Dedifferentiated amniotic fluid mesenchymal stem cell (primary cell): Measurements from ENCODE around the gene ST3GAL5.

Experiments used
- DNase-seq: peaks from one replicate; pipeline ENCODE4 v3.0.0-alpha.2; 2016; ENCODE audit errors: extremely low spot score

ST3GAL5 gene

DNA sequence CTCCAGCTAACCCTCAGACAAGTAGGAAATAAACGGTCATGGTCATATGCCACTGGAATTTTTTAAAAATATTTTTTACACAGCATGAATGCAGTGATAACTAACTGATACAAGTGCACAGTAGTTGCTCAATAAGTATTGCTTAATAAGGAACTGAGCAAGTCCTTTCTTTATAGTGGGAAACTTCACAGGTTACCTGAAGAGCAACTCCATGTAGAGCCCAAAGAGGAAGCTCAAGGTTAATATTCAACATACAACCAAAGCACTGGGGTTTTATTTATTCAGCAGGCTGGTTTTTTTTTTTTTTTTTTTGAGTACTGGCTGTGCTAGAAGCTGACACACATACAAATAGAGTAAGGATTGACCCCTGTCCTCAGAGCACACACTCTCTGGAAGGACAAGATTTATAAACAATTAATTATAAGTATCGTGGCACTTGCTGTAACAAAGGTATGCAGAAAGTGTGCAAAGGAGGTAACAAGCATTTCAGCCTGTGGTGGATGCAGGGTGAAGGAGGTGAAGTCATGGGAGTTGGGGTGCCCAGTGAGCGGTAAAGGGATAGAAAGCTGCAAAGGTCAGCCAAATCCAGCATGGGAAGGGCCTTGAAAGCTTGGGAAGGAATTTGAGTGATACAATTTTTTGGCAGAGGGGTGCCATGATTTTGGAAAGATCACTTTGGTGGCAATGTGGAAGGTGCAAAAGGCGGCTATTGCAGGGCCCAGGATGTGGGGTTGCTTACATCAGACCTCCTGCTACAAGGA, 82.3 kb downstream of the ST3GAL5 start:
- no peak for DNase-seq

DNA sequence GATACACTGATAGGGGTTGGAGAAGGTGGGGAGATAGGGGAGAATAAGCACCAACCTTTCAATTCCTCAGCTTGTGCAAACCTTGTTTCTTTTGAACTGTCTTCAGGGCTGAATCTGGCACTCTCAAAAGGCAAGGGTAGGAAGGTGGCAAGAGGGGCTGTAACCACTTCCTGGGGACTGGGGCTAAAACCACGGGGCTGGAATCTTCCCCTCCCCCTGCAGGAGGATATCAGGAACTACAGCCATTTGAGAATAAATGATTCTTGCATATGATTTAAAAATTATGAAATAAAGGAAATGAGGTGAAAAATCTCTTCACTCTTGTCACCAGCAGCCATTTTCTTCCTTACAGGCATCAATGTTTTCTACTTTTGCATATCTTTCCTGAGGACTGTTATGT, 84.2 kb downstream of the ST3GAL5 start:
- DNase-seq: no peak

GRCh38 chr2:85803704-85804425, 84.9 kb downstream of the ST3GAL5 start:
- DNase-seq: no peak

DNA sequence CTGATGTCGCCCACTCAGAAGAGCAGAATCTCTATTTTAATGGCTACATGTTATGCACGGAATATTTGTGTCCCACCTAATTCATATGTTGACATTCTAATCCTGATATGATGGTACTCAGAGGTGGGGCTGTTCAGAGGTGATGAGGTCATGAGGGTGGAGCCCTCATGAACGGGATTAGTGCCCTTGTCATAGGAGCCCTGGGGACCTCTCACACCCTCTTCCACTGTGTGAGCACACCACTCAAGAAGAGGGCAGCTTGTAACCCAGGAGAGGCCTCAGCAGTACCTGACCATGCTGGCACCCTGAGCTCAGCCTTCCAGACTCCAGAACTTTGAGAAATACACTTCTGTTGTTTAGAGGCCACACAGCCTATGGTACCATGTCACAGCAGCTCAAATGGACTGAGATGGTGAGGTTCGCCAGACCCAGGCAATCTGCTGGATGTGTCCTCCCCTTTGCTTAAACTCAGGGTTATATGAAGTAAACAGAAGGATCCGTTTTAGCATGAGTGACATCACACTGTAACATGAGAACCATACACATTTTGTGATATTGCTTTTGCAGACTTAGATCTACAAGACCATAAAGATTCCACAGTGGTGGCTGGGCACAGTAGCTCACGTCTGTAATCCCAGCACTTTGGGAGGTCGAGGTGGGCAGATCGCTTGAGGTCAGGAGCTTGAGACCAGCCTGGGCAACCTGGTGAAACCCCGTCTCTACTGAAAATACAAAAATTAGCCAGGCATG, 86.3 kb downstream of the ST3GAL5 start:
- DNase-seq: peak; percentile 42

DNA sequence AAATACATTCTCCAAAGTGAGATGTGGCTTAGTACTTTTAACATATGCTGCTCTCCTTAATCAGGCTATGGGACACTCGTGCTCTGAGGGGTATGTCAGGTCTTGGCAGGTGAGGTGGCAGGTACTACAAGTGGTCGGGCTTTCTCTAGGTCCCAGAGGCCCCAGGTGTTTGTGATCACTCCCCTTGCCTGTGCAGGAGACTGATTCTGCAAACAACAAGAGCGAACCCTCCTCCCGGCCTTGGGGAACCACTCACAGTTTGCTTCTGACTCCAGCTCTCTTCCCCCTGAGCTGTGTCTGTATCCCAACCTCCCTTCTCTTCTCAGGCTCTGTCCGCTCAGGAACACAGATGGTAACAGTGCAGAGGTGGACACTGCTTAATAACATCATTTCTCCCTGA, 86.9 kb downstream of the ST3GAL5 start:
- DNase-seq: no peak

GRCh38 chr2:85800586-85800985, 88.2 kb downstream of the ST3GAL5 start:
- no peak for DNase-seq

GRCh38 chr2:85799215-85799956, 89.4 kb downstream of the ST3GAL5 start:
- DNase-seq: no peak

GRCh38 chr2:85797921-85798320, 90.9 kb downstream of the ST3GAL5 start:
- DNase-seq: no peak

DNA sequence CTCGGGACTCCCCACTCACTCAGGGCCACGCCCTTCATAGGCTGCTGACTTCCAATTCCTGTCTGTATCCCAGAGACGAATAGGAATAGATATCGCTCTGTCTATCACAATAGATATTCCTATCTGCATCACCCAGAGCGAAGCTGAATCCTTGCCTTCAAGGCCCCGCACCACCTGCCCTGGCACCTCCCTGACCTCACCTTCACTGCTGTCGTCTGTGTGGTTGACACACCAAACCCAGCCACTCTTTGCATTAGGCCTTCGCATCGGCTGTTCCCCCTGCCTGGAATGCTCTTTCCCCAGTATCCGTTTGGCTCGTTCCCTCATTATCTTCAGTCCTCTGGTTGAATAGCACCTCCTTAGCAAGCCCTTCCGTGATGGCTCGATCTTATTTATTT, 91.5 kb downstream of the ST3GAL5 start:
- no peak for DNase-seq

DNA sequence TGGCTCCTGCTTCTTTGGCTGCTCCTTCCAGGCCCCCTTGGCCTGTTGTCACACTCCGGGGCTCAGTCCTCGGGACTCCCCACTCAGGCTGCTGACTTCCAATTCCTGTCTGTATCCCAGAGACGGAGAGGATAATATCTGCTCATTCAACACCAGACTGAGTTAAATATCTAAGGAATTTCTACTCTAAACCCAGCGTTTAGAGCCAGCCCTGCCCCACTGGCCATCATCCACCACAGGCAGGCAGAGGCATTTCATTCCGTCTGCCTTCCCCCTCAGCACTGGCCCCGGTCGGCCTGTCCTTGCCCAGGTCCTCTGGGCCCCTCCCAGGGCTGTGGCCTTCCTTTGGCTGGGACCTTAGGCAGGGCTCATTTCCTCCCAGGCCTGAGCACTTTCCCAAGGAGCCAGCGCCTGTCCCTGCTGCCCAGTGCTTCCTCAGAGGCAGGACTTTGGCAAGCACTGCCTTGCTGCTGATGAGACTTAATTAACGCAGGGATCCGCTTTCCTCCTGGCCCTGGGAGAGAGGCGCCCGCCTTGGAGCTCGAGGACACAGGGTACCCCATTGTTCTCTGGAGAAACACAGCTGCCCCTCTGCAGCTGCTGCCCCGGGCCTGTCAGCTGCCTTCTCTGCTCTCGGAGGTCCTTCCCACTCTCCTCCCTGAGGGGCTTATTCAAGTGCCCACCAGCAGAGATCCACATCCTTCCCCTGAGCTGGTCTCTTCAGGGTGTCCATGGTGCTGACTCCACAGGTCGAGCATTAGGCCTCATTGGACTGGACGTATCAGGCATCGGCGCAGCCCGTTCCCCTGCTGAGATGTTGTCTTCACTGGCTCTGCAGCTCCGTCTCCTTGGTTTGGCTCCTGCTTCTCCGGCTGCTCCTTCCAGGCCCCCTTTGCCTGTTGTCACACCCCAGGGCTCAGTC, 92.2 kb downstream of the ST3GAL5 start:
- no peak for DNase-seq

DNA sequence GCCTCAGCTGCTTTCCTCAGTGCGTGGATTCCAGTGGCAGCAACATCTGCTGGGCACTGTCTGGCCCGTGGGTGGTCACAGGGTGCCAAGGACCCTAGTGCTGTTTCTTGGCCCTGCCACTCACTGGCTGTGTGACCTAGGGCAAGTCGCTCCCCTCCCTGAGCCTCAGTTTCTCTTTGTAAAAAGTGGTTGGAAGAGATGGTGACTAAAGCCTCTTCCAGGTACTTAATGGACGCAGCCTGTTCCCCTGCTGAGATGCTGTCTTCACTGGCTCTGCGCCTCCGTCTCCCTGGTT, 92.8 kb downstream of the ST3GAL5 start:
- no peak for DNase-seq

GRCh38 chr2:85795331-85796045, 93.3 kb downstream of the ST3GAL5 start:
- DNase-seq: no peak

- no peak for DNase-seq
These were observed 94.2 kb downstream of the ST3GAL5 start for GRCh38 chr2:85794491-85795121.

- no peak for DNase-seq
These were observed 94.8 kb downstream of the ST3GAL5 start for GRCh38 chr2:85794038-85794441.

DNA sequence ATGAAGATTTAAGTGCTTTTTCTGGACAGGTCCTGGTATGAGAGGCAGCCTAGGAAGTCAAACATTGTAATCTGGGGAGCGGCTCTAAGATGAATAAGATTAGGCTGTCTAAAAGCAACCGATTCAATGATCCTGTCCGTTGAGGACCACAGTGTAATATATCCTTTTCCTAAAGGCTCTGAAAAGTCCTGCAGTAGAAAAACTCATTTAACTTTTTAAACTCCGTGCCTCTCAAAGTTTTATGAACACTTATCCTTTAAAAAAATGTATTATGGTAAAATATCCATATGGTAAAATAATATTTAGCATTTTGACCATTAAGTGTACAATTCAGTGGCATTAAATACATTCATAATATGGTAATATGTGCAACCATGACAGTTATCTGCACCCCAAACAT, 95.2 kb downstream of the ST3GAL5 start:
- DNase-seq: no peak

GRCh38 chr2:85792783-85793441, 95.9 kb downstream of the ST3GAL5 start:
- peak; percentile 67 for DNase-seq

- no peak for DNase-seq
These were observed 96.9 kb downstream of the ST3GAL5 start for GRCh38 chr2:85791704-85792565.

DNA sequence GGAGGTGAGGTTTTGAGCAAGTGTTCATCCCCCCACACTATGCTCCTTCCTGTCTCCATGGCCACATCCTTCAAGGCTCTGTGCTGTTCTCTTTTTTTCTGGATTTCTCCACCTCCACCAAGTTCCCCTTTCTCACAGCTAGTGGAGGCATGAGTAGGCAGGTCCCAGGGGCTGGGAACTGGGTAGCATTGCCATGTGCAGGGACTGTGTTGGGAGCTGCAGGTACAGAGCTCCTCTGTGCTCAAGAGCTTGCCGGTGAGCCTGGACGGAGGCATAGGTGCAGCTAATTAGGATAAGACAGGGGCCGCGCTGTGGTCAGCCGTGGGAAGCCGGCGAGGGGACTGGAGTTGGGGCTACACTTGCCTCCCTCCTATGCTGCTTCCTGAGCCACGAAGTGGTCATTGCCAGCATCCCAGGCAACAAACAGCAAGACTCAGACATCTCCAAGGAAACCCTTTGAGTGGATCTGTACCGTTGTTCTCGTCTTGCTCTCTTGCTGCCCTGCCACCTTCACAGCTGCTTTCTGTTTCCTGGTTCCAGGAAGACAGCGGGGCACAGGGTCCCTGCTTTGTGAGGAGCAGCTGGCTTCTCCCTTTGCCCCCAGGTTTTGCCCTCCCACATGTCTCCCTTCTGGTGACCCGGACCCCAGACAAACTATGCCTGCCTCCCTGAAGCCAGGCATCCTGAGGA, 98.1 kb downstream of the ST3GAL5 start:
- no peak for DNase-seq
